Activated naive CD4-positive, alpha-beta T cell (primary cell): ENCODE results near the gene PLA2G4B.

ENCODE experiments used
- DNase-seq, 4 experiments: peaks; one replicate each; lab custom pipeline; 2025; lab: John Stamatoyannopoulos, UW

Gene PLA2G4B

GRCh38 chr15:41849204-41849603 lies 10.6 kb downstream of the PLA2G4B start:
- DNase-seq, result no peak

DNA sequence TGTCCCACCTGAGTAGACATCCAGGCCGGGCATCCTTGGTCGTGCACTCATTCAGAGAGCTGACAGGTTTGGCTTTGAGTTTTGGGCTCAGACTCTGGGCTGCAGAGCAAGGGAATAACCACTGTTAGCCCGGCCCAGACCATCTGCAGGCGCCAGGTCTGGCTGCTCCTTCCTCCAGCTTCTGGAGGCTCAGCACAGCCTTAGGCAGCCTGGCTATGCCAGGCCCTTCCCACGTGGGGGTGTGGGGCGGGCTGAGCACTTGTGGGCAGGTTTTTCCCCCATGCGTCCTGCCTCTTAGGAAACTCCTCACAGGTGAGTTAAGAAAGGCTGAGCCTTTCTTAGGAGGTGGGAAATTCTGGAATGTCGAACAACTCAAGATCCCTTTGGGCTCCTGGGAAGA lies 11.2 kb downstream of the PLA2G4B start:
- DNase-seq, result no peak

DNA sequence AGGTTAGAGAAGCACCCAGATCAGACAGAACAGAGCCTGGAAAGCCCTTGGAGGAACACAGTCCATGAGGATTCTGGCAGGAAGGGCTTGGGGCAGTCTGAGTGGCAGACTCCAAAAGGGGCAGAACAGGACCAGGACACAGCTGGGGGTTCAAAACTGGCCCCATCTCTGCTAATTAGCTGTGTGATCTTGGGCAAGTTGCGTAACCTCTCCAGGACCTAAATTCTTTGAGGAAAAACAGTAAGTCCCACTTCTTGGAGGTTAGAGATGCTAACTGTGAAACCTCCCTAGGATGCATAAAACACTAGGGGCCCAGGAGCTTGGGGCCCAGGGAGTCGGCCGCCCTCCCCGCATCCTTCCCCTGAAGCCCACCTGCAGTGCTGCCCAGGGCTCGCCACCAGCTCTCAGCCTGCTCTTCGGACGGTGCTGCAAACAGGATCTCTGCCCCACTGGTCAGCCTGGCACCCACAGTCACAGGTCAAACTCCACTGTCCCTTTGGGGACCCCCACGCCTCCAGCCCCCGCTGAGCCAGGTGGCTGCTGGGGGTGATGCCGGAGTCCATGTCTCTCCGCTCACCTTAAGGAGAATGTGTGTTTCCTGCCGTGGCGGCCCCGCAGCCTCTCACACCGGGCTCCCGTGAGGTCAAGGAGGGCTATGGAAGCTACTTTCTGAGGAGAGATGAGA lies 12.0 kb downstream of the PLA2G4B start:
- DNase-seq, result no peak

- DNase-seq, result no peak
These were observed 12.5 kb downstream of the PLA2G4B start for GRCh38 chr15:41851167-41851523.

DNA sequence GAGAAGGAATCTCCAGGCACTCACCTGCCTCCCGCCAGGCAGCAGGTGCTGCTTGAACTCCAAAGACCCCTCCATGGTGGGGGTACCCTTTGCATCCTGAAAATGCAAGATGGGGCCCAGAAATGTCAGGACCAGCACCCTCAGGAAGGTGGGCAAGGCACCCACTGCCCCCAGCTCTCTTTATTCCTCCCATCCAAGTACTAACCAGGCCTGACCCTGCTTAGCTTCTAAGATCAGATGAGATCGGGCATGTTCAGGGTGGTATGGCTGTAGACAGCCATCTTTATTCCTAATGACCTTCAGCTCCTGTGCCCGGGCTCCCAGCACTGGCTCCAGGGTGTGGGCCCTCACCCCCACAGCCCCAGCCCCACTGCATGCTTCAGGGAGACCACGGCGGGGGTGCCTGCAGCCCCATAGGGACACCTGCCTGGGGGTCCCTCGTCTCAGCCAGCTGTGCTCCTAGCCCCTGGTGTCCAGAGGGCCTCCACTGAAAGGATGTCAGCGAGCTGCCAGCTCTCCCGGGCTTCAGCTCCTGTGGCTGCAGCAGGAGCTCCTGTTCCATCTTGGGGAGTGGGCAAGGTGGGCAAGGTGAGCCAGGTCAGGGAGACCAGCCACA lies 13.2 kb downstream of the PLA2G4B start:
- DNase-seq, result no peak

DNA sequence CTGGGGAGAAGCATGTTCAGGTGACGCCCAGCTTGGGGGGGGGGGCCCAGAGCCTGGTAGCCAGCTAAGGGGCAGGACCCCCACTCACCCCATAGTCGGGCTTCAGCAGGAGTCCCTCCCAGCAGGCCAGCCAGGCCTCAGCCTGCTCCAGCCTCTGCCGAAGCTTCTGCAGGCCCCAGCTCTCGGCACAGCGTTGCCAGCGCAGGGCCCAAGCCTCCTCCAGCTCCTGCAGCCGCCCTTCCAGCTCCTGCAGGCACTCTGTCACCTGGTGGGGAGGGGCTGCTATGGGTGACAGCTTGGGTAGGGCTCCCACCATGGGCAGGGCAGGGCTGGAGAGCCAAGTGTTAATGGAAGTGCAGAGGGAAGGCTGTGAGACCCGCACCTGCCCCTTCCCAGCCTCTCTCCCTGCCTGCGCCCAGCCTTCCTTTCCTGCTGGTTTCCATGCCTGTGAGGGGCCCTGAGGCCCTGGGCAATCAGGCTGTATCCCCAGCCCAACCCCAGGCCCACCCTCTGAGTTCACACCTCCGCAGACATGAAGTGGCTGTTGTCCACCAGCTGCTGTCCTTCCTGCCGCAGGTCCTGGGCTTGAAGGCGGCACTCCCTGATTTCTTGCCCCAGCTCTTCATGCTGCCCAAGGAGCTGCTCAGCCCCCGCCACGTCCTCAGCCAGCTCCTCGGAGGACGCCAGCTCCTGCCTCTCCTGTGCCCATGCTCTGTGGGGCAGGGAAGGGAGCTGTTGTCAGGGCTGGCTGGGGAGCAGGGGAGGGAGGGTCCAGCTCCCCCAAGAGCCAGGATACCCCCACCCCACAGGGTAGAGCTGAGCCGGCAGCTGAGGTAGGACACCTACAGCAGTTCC lies 14.3 kb downstream of the PLA2G4B start:
- DNase-seq, result no peak

DNA sequence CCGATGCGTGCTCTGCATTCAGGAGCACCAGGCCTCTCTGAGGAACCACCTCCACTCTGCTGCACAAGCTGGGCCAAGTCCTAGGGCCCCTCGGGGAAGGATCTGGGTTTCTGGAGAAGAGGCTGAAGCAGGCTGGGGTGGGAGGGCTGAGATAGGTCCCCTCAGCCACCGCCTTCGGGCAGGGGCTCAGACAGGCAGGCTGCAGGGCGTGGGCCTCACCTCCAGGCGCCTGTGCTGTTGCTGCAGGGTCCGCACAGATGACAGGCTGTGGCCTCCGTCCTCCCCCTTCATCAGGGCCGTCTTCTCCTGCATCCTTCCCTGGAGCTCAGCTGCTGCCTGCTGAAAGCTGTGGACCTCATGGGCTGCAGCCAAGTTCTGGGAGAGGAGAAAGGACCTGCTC lies 15.2 kb downstream of the PLA2G4B start:
- no peak for DNase-seq

GRCh38 chr15:41854443-41854842 lies 15.8 kb downstream of the PLA2G4B start:
- DNase-seq, result no peak

DNA sequence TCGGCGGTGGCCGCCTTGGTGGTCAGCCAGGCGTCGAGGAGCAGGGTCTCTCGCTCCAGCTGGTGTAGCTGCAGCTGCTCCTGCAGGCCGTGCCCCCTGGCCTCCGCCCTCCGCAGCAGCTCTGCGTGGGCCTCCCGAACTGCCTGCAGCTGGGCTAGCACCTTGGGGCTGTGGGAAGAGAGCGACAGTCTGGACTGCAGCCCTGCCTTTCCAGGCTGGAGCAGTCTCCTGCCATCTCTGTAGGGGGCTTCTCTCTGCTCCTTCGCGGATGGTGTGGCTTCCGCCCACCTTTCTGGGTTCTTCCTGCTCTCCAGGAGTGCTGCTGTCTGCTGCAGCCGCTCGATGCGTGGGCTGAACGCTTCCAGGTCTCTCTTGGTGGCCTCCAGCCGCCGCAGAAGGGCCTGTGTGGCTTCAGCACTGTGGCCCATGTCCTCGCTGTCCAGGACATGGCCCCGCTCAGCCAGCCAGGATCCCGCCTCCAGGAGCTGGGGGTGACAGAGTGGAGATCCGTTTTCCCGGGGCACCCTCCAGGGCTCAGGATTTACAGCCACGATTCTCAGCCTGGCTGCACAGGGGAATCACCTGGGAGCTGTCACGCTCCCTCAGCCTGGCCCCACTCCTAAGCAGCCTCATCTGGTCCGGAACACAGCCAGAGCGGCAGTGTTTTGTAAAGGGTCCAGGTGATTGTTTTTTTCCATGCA lies 16.8 kb downstream of the PLA2G4B start:
- no peak for DNase-seq

- no peak for DNase-seq
These were observed 17.6 kb downstream of the PLA2G4B start for GRCh38 chr15:41856262-41856661.

- DNase-seq, result no peak
These were observed 18.1 kb downstream of the PLA2G4B start for GRCh38 chr15:41856716-41857115.

DNA sequence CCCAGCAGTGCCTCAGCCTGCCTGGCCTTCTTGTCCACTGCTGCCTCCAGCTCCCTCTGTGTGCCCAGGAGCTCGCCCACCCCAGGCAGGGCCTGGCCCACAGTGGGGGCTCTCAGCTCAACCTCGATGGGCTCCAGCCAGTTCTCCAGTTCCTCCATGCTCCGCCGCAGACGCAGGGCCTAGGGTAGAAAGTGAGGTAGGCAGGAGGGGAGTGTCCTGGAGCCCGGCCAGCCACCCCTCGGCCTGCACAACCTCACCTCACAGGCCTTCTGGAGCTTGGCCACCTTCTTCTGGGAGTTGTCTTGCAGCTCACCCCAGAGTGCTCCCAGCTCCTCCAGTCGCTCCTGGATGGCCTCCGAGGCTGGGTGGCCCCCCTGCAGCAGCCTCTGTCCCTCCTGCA lies 18.7 kb downstream of the PLA2G4B start:
- no peak for DNase-seq

- no peak for DNase-seq
These were observed 20.1 kb downstream of the PLA2G4B start for GRCh38 chr15:41858756-41859155.

GRCh38 chr15:41860049-41860828 lies 21.6 kb downstream of the PLA2G4B start:
- DNase-seq, result no peak

GRCh38 chr15:41861736-41862356 lies 23.2 kb downstream of the PLA2G4B start:
- DNase-seq, result no peak

- no peak for DNase-seq
These were observed 24.0 kb downstream of the PLA2G4B start for GRCh38 chr15:41862515-41863116.

GRCh38 chr15:41865490-41866055 lies 26.9 kb downstream of the PLA2G4B start:
- no peak for DNase-seq

DNA sequence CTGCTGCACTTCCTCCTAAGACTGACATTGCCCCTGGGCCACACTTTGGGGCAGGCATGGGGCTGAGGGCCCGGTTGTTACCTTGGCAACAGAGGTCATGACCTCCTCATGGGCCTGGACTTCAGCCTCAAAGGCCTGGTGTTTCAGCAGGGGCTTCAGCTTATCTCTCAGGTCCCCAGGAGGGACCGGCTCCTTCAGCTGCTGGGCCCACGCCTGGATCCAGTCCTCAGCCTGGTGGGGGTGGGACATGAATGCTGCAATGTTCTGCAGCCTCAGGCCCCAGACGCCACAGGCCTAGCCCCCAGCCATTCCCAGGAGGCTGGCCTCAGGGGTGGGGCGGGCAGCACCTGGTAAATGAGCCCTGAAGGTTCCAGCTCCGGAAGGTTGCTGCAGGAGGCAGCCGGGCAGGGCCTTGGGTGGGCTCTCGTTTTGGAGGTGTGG lies 27.6 kb downstream of the PLA2G4B start:
- DNase-seq, result no peak

GRCh38 chr15:41866872-41867579 lies 28.4 kb downstream of the PLA2G4B start:
- no peak for DNase-seq

- no peak for DNase-seq
These were observed 29.7 kb downstream of the PLA2G4B start for GRCh38 chr15:41868321-41868720.
